PC-9 (cell line): Measurements from ENCODE around the gene CCDC63. TPM values are rescaled to one million over a fixed set of nuclear protein-coding genes. Genes with fewer than 3 reads are reported as not detected.

Experiments
- BruUV-seq: library from RNA; stranded (reverse); fragments of 400-500 nt; replicated peaks from 2 replicates; lab custom pipeline; 2021; lab: Mats Ljungman, UMichigan
- CTCF ChIA-PET: fragments of 300-600 bp; sonication (Branson Sonifier 250); formaldehyde crosslinking; loops from one replicate; lab custom pipeline; 2022; ENCODE audit warnings: antibody characterized with exemption; lab: Charles Lee
- POLR2A ChIA-PET: fragments of 300-600 bp; sonication (Branson Sonifier 250); formaldehyde crosslinking; loops from one replicate; lab custom pipeline; 2022; ENCODE audit warnings: antibody characterized with exemption; ENCODE audit not compliant: unreplicated experiment; lab: Charles Lee
- DNase-seq, 2 experiments: peaks; one replicate each; pipeline versions ENCODE4 v3.0.0 to v3.0.0-alpha.2; 2015 to 2022; ENCODE audit warnings: mixed read lengths in 1 of 2
- H2AFZ ChIP-seq: fragments of 200-600 bp; sonication (generic); 2 replicates; pipeline ENCODE4 v1.8.1; 2017; ENCODE audit warnings: antibody characterized with exemption
- H3F3A ChIP-seq: fragments of 200-600 bp; sonication (generic); 2 replicates; pipeline ENCODE4 v1.8.1; 2017; ENCODE audit warnings: antibody characterized with exemption, mild to moderate bottlenecking, low read depth; ENCODE audit not compliant: insufficient read depth
- H3K27ac ChIP-seq: fragments of 200-600 bp; sonication (generic); 2 replicates; pipeline ENCODE4 v1.6.1; 2016; ENCODE audit warnings: mixed run types
- H3K27me3 ChIP-seq: fragments of 200-600 bp; sonication (generic); 2 replicates; pipeline ENCODE4 v1.6.1; 2016; ENCODE audit warnings: low read depth, mixed run types; ENCODE audit not compliant: insufficient read depth
- H3K36me3 ChIP-seq: fragments of 200-600 bp; sonication (generic); 2 replicates; pipeline ENCODE4 v1.6.1; 2016; ENCODE audit warnings: low read depth, mixed run types
- H3K4me1 ChIP-seq: fragments of 200-600 bp; sonication (generic); replicated peaks from 2 replicates; pipeline ENCODE4 v1.6.1; 2016; ENCODE audit warnings: mixed run types; ENCODE audit not compliant: insufficient read depth
- H3K4me2 ChIP-seq: fragments of 200-600 bp; sonication (generic); 2 replicates; pipeline ENCODE4 v1.6.1; 2017; ENCODE audit warnings: mixed run types
- H3K4me3 ChIP-seq: fragments of 200-600 bp; sonication (generic); 2 replicates; pipeline ENCODE4 v1.6.1; 2016; ENCODE audit warnings: mixed run types
- H3K79me2 ChIP-seq: fragments of 200-600 bp; sonication (generic); 2 replicates; pipeline ENCODE4 v1.6.1; 2017; ENCODE audit warnings: low read depth, mixed run types
- H3K9me2 ChIP-seq: fragments of 200-600 bp; sonication (generic); 2 replicates; pipeline ENCODE4 v1.8.1; 2017; ENCODE audit warnings: mild to moderate bottlenecking; ENCODE audit not compliant: insufficient read depth
- H3K9me3 ChIP-seq: fragments of 200-600 bp; sonication (generic); 2 replicates; pipeline ENCODE4 v1.8.1; 2016; ENCODE audit warnings: low read depth; ENCODE audit not compliant: insufficient read depth
- H4K20me1 ChIP-seq: fragments of 200-600 bp; sonication (generic); 2 replicates; pipeline ENCODE4 v1.8.1; 2017; ENCODE audit not compliant: insufficient read depth
- EZH2 ChIP-seq: fragments of 200-600 bp; sonication (generic); IDR thresholded peaks from 2 replicates; pipeline ENCODE4 v1.8.0; 2017; ENCODE audit warnings: antibody characterized with exemption, low read depth
- intact Hi-C: fragments of 100-400 bp; cut with micrococcal nuclease; formaldehyde crosslinking; loops from one replicate; pipeline ENCODE4 v1.10.0; 2022; ENCODE audit not compliant: unreplicated experiment
- total RNA-seq: library from RNA; stranded (reverse); gene quantifications from 2 replicates; pipeline ENCODE4 v1.2.3, GENCODE V29; 2021
- TF ChIP-seq, protein P1 (sequence below): fragments of 200-600 bp; sonication (generic); conservative IDR thresholded peaks from 2 replicates; pipeline ENCODE4 v1.6.1; 2017; ENCODE audit warnings: mixed run types, antibody characterized with exemption, mild to moderate bottlenecking, moderate library complexity

The CCDC63 gene
- total RNA-seq, 1 experiment from 2014 or later = not detected

DNA sequence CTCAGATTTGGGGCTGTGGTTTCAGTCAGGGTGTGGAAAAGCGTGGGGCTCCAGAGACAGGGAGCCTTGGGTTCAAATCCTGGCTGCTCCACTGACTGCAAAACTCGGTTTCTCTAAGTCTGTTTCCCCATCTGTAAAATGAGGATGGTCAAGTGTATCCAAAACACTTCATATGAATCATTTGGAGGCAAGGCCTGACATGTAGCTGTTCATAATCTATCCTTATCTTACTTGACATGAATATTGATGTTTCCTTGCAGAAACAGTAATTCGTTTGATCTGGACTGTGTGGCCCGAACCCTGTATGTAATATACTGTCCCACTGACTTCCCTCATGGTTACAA lies 1.5 kb upstream of the CCDC63 start:
- POLR2A ChIA-PET = interaction anchor here (0.6 kb wide), 2 partner anchors 31 to 245 kb away, joined by 3 to 8 read pairs; no protein-coding TSS in a partner anchor
- peaks cover 6% of the 10 kb centered on the region; the same call in 1 of the 2 replicates for H3F3A ChIP-seq
- BruUV-seq = no TSS peak

DNA sequence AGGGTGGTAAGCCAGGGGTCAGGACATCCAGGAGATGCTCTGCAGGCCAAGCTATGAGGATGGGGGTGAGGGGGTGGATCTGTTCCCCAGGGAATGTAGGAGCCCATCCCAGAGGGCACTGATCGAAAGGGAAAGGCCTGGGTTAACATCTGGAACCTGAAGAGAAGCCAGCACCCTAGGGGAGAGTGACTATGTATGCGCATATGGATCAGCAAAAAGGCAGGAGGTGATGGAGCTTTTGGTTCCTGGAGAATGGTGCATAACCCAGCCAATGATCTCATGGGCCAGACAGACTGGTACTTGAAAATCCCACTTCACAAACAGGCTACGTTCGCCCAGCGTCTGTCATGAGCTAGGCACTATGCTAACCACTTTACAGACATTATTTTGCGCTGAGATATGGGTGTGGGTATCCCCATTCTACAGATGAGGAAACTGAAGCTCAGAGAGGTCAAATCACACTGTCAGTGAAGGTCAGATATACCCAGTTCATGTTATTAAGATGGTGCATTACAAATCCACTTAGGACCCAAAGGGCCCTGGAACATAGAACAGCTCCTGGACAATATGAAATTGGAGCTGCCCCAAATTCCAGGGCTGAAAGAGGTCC lies 1.6 kb downstream of the CCDC63 start:
- H3F3A ChIP-seq = peaks cover 6% of the 10 kb centered on the region; the same call in 1 of the 2 replicates
- H3K4me3 ChIP-seq = no peak overlapping the region
- H3K9me2 ChIP-seq = no peaks in the 10 kb centered on the region
- no peak overlapping the region for H3K4me2 ChIP-seq
- H2AFZ ChIP-seq = no peak overlapping the region
- no peaks in the 10 kb centered on the region for H3K4me1 ChIP-seq
- H3K36me3 ChIP-seq = no peaks in the 10 kb centered on the region
- H3K27ac ChIP-seq = no peak overlapping the region
- intact Hi-C loops = no loop called here
- ChIA-PET POLR2A (no interaction called here), CTCF (no interaction called here)
- H3K27me3 ChIP-seq = peaks cover 61% of the 10 kb centered on the region
- no peaks in the 10 kb centered on the region for H3K79me2 ChIP-seq
- TF ChIP-seq, protein P1, sequence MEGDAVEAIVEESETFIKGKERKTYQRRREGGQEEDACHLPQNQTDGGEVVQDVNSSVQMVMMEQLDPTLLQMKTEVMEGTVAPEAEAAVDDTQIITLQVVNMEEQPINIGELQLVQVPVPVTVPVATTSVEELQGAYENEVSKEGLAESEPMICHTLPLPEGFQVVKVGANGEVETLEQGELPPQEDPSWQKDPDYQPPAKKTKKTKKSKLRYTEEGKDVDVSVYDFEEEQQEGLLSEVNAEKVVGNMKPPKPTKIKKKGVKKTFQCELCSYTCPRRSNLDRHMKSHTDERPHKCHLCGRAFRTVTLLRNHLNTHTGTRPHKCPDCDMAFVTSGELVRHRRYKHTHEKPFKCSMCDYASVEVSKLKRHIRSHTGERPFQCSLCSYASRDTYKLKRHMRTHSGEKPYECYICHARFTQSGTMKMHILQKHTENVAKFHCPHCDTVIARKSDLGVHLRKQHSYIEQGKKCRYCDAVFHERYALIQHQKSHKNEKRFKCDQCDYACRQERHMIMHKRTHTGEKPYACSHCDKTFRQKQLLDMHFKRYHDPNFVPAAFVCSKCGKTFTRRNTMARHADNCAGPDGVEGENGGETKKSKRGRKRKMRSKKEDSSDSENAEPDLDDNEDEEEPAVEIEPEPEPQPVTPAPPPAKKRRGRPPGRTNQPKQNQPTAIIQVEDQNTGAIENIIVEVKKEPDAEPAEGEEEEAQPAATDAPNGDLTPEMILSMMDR = no peak
- no peak for TF ChIP-seq EZH2
- BruUV-seq = no TSS peak
- H4K20me1 ChIP-seq = no peaks in the 10 kb centered on the region
- DNase-seq = no peak
- peaks cover 5% of the 10 kb centered on the region; the same call in 1 of the 2 replicates for H3K9me3 ChIP-seq

More for the DNA sequence above, 1.5 kb upstream of the CCDC63 start:
- H3K79me2 ChIP-seq = no peaks in the 10 kb centered on the region
- H3K4me3 ChIP-seq = no peak overlapping the region
- no peaks in the 10 kb centered on the region for H3K36me3 ChIP-seq
- H3K9me2 ChIP-seq = no peaks in the 10 kb centered on the region
- no peak overlapping the region for H2AFZ ChIP-seq
- no peaks in the 10 kb centered on the region for H4K20me1 ChIP-seq
- CTCF ChIA-PET = no interaction called here
- H3K27ac ChIP-seq = no peak overlapping the region
- intact Hi-C loops = no loop called here
- TF ChIP-seq, protein P1 = no peak
- H3K27me3 ChIP-seq = peaks cover 42% of the 10 kb centered on the region
- H3K4me1 ChIP-seq = no peaks in the 10 kb centered on the region
- H3K4me2 ChIP-seq = peak overlapping the region; percentile 53; the same call in 1 of the 2 replicates
- peaks cover 5% of the 10 kb centered on the region; the same call in 1 of the 2 replicates for H3K9me3 ChIP-seq
- DNase-seq = no peak

DNA sequence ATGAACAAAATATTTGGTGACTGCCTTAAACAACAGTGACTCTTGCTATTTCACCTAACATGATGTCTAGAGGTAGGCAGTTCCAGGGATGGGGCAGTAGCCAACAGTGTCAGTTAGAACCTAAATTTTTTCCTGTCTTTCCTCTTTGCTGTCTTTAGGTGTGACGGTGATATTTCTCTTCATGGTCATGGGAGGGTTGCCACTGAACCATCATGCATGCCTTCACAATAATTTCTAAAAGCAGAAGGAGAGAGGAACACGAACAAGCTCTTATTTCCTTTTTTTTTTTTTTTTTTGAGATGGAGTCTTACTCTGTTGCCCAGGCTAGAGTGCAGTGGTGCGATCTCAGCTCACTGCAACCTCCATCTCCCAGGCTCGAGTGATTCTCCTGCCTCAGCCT lies 2.4 kb downstream of the CCDC63 start:
- H3K4me2 ChIP-seq = no peak overlapping the region
- H3K79me2 ChIP-seq = no peaks in the 10 kb centered on the region
- BruUV-seq = no TSS peak
- H3K27ac ChIP-seq = no peak overlapping the region
- ChIA-PET POLR2A (interaction anchor here (0.6 kb wide), 1 partner anchor 199 kb away, joined by 4 read pairs; no protein-coding TSS in a partner anchor), CTCF (interaction anchor here (0.6 kb wide), 1 partner anchor 13 kb away, joined by 3 read pairs; no protein-coding TSS in a partner anchor)
- no peak overlapping the region for H2AFZ ChIP-seq
- no peak for DNase-seq
- TF ChIP-seq, protein P1 = no peak
- no peak for TF ChIP-seq EZH2
- no peaks in the 10 kb centered on the region for H4K20me1 ChIP-seq
- H3K27me3 ChIP-seq = peaks cover 53% of the 10 kb centered on the region
- no peaks in the 10 kb centered on the region for H3K9me2 ChIP-seq
- intact Hi-C loops = no loop called here
- no peaks in the 10 kb centered on the region for H3K4me1 ChIP-seq
- no peak overlapping the region for H3K4me3 ChIP-seq
- H3K36me3 ChIP-seq = no peaks in the 10 kb centered on the region
- H3K9me3 ChIP-seq = peaks cover 5% of the 10 kb centered on the region; the same call in 1 of the 2 replicates
- peaks cover 6% of the 10 kb centered on the region; the same call in 1 of the 2 replicates for H3F3A ChIP-seq
